ENCODE data around the gene SSNA1. TPM values are rescaled to one million over a fixed set of nuclear protein-coding genes. Genes with fewer than 3 reads are reported as not detected.

SSNA1 gene
- total RNA-seq, 1 donor from 2014 or later: 97.9 TPM

GRCh38 chr9:137141050-137141810, 47.2 kb upstream of the SSNA1 start:
- H3K4me3 ChIP-seq (ENCODE audit: low read depth, low read length): no peak overlapping the region
- DNase-seq (ENCODE audit: low read depth) (no peak), FAIRE-seq (no peak)
- TF ChIP-seq CTCF (IDR thresholded peaks at IDR 0.05; ENCODE audit: insufficient read depth, low read length, severe bottlenecking): no peak
- peaks cover 27% of the 10 kb centered on the region for H3K27me3 ChIP-seq (ENCODE audit: control insufficient read depth, insufficient read depth, low read length)
- H3K36me3 ChIP-seq (ENCODE audit: control insufficient read depth, insufficient read depth, low read length): no peaks in the 10 kb centered on the region

- Histone ChIP-seq H3K36me3 (ENCODE audit: control insufficient read depth, insufficient read depth, low read length) (no peaks in the 10 kb centered on the region), H3K27me3 (ENCODE audit: control insufficient read depth, insufficient read depth, low read length) (peaks cover 22% of the 10 kb centered on the region), H3K4me3 (ENCODE audit: low read depth, low read length) (no peak overlapping the region)
- no peak for DNase-seq (ENCODE audit: low read depth)
- TF ChIP-seq CTCF (IDR thresholded peaks at IDR 0.05; ENCODE audit: insufficient read depth, low read length, severe bottlenecking): no peak
- FAIRE-seq: peak; percentile 87
Observed at GRCh38 chr9:137141976-137142936, 46.2 kb upstream of the SSNA1 start.

GRCh38 chr9:137143459-137143858, 45.0 kb upstream of the SSNA1 start:
- TF ChIP-seq CTCF (IDR thresholded peaks at IDR 0.05; ENCODE audit: insufficient read depth, low read length, severe bottlenecking): no peak
- no peak overlapping the region for H3K4me3 ChIP-seq (ENCODE audit: low read depth, low read length)
- no peaks in the 10 kb centered on the region for H3K36me3 ChIP-seq (ENCODE audit: control insufficient read depth, insufficient read depth, low read length)
- DNase-seq (ENCODE audit: low read depth) (no peak), FAIRE-seq (no peak)
- peaks cover 14% of the 10 kb centered on the region for H3K27me3 ChIP-seq (ENCODE audit: control insufficient read depth, insufficient read depth, low read length)

GRCh38 chr9:137145731-137146526, 42.5 kb upstream of the SSNA1 start:
- H3K36me3 ChIP-seq (ENCODE audit: control insufficient read depth, insufficient read depth, low read length): no peaks in the 10 kb centered on the region
- H3K4me3 ChIP-seq (ENCODE audit: low read depth, low read length): no peak overlapping the region
- FAIRE-seq (no peak), DNase-seq (ENCODE audit: low read depth) (no peak)
- no peak for TF ChIP-seq CTCF (IDR thresholded peaks at IDR 0.05; ENCODE audit: insufficient read depth, low read length, severe bottlenecking)
- H3K27me3 ChIP-seq (ENCODE audit: control insufficient read depth, insufficient read depth, low read length): peaks cover 2% of the 10 kb centered on the region

GRCh38 chr9:137146527-137146918, 42.0 kb upstream of the SSNA1 start:
- TF ChIP-seq CTCF (IDR thresholded peaks at IDR 0.05; ENCODE audit: insufficient read depth, low read length, severe bottlenecking): no peak
- Histone ChIP-seq H3K4me3 (ENCODE audit: low read depth, low read length) (no peak overlapping the region), H3K36me3 (ENCODE audit: control insufficient read depth, insufficient read depth, low read length) (no peaks in the 10 kb centered on the region), H3K27me3 (ENCODE audit: control insufficient read depth, insufficient read depth, low read length) (peaks cover 2% of the 10 kb centered on the region)
- no peak for DNase-seq (ENCODE audit: low read depth)
- no peak for FAIRE-seq
